K562 (cell line): ENCODE measurements around the gene CYSRT1. TPM values are rescaled to one million over a fixed set of nuclear protein-coding genes. Genes with fewer than 3 reads are reported as not detected.

Experiments
- CBFA2T3 ChIP-seq: fragments of 450-650 bp; IDR thresholded peaks from 2 replicates; pipeline ENCODE4 v1.6.1; 2017
- DMBX1 ChIP-seq: fragments of 250-450 bp; sonication (Bioruptor Pico); IDR thresholded peaks from 2 replicates; pipeline ENCODE4 v1.8.0; 2022; ENCODE audit warnings: inconsistent platforms, mild to moderate bottlenecking, moderate library complexity, borderline replicate concordance
- EHMT2 ChIP-seq: fragments of 450-650 bp; IDR thresholded peaks from 2 replicates; pipeline ENCODE4 v1.6.1; 2018; ENCODE audit warnings: antibody characterized with exemption
- FUS ChIP-seq: fragments of 200-400 bp; formaldehyde crosslinking; optimal IDR thresholded peaks from 2 replicates; pipeline ENCODE3; 2017; ENCODE audit warnings: low read depth, low read length
- HLTF ChIP-seq: fragments of 450-650 bp; IDR thresholded peaks from 2 replicates; pipeline ENCODE4 v1.6.1; 2016
- HNRNPL ChIP-seq: fragments of 200-400 bp; formaldehyde crosslinking; IDR thresholded peaks from 2 replicates; pipeline ENCODE4 v1.6.1; 2017; ENCODE audit warnings: low read depth, mild to moderate bottlenecking, low read length
- KAT7 ChIP-seq: sonication (generic); formaldehyde crosslinking; IDR thresholded peaks from 2 replicates; pipeline ENCODE4 v1.8.0; 2022; ENCODE audit warnings: missing genetic modification reagents, mild to moderate bottlenecking, borderline replicate concordance
- KLF1 ChIP-seq: fragments of 450-650 bp; IDR thresholded peaks from 2 replicates; pipeline ENCODE4 v1.6.1; 2016; ENCODE audit warnings: missing genetic modification characterization, missing compliant biosample characterization
- KLF6 ChIP-seq: fragments of 250-450 bp; sonication (Bioruptor Pico); IDR thresholded peaks from 2 replicates; pipeline ENCODE4 v1.4.0; 2020; ENCODE audit warnings: mild to moderate bottlenecking, moderate library complexity, borderline replicate concordance
- PRPF4 ChIP-seq: fragments of 200-400 bp; formaldehyde crosslinking; IDR thresholded peaks from one replicate; pipeline ENCODE4 v1.6.1; 2017; ENCODE audit warnings: low read length, low read depth, mild to moderate bottlenecking; ENCODE audit not compliant: insufficient read depth, poor library complexity, severe bottlenecking
- RBM22 ChIP-seq: fragments of 200-400 bp; formaldehyde crosslinking; IDR thresholded peaks from 2 replicates; pipeline ENCODE4 v1.6.1; 2018; ENCODE audit warnings: low read length, low read depth; ENCODE audit not compliant: poor library complexity, severe bottlenecking
- SP1 ChIP-seq: sonication (generic); formaldehyde crosslinking; IDR thresholded peaks from 2 replicates; pipeline ENCODE4 v1.8.1; 2022; ENCODE audit warnings: mild to moderate bottlenecking, missing genetic modification reagents
- ZKSCAN3 ChIP-seq: fragments of 250-450 bp; sonication (Bioruptor Pico); IDR thresholded peaks from 2 replicates; pipeline ENCODE4 v1.4.0; 2020
- ZNF232 ChIP-seq: sonication (generic); formaldehyde crosslinking; IDR thresholded peaks from 2 replicates; pipeline ENCODE4 v1.8.0; 2022; ENCODE audit warnings: mild to moderate bottlenecking, missing genetic modification reagents
- polyA plus RNA-seq, 8 experiments: library from polyadenylated mRNA; depleted of rRNA in 4 of 8; stranded (reverse) in 5 of 8; unstranded in 3 of 8; fragments of >200 nt; fragmentation: Nextera tagmentation in 2 of 8; fragmentation: Illumina TruSeq in 1 of 8; extraction: Ambion mirVana in 2 of 8; extraction: Trizol in 1 of 8; gene quantifications; 2 replicates each; pipeline versions ENCODE4 v1.2.1 to v1.2.3, GENCODE V29; 2011 to 2014; ENCODE audit warnings: inconsistent platforms in 1 of 8, missing spikeins in 1 of 8
- total RNA-seq, 7 experiments: library from RNA; depleted of rRNA in 6 of 7; stranded (reverse); fragments of >200 nt in 6 of 7; fragmentation: Illumina TruSeq in 2 of 7; extraction: Trizol in 2 of 7; gene quantifications; 2 replicates each; pipeline versions ENCODE4 v1.2.1 to v1.2.3, GENCODE V29; 2011 to 2021; ENCODE audit warnings: low replicate concordance in 1 of 7
- TF ChIP-seq, protein P1 (sequence below): fragments of 450-650 bp; formaldehyde crosslinking; IDR thresholded peaks from 2 replicates; pipeline ENCODE4 v1.4.0; 2020; ENCODE audit warnings: mild to moderate bottlenecking, mixed read lengths

Gene CYSRT1
- total and polyA plus RNA-seq, 9 of the 15 experiments (the other 6 are each of a cell fraction or from before 2014, with no cell fraction given): 0.04 to 1.4 (median 0.42) TPM; not detected in 3

DNA sequence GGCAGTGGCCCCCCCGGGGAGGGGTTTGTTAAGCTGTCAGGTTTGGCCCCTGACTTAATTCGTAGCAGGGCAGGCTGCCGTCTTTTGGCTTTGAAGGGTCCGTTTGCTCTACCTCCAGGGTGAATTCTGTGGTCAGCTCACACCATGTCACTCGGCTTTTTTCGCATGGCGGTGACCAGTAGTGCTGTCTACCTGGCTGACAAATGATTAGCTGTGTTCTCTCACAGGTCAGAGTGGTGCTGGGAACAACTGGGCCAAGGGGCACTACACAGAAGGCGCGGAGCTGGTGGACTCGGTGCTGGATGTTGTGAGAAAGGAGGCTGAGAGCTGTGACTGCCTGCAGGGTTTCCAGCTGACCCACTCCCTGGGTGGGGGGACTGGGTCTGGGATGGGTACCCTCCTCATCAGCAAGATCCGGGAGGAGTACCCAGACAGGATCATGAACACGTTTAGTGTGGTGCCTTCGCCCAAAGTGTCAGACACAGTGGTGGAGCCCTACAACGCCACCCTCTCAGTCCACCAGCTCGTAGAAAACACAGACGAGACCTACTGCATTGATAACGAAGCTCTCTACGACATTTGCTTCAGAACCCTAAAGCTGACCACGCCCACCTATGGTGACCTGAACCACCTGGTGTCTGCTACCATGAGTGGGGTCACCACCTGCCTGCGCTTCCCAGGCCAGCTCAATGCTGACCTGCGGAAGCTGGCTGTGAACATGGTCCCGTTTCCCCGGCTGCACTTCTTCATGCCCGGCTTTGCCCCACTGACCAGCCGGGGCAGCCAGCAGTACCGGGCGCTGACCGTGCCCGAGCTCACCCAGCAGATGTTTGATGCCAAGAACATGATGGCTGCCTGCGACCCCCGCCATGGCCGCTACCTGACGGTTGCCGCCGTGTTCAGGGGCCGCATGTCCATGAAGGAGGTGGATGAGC lies 17.6 kb downstream of the CYSRT1 start (continued):
- TF ChIP-seq DMBX1 (CRISPR knock-in tag) (no peak), KLF1 (tag) (no peak), ZKSCAN3 (CRISPR knock-in tag) (no peak), PRPF4 (peak; percentile 37), HNRNPL (no peak), KLF6 (no peak), RBM22 (peak; percentile 94), CBFA2T3 (no peak), EHMT2 (no peak), ZNF232 (CRISPR knock-in tag) (no peak), KAT7 (CRISPR knock-in tag) (peak; percentile 29; the same call in 1 of the 2 replicates), FUS (no peak), SP1 (CRISPR knock-in tag) (peak; percentile 35; the same call in 1 of the 2 replicates), HLTF (no peak)
- TF ChIP-seq, protein P1, sequence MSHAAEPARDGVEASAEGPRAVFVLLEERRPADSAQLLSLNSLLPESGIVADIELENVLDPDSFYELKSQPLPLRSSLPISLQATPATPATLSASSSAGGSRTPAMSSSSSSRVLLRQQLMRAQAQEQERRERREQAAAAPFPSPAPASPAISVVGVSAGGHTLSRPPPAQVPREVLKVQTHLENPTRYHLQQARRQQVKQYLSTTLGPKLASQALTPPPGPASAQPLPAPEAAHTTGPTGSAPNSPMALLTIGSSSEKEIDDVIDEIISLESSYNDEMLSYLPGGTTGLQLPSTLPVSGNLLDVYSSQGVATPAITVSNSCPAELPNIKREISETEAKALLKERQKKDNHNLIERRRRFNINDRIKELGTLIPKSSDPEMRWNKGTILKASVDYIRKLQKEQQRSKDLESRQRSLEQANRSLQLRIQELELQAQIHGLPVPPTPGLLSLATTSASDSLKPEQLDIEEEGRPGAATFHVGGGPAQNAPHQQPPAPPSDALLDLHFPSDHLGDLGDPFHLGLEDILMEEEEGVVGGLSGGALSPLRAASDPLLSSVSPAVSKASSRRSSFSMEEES (CRISPR knock-in tag): no peak
